GM19023 (cell line): Measurements from ENCODE around the gene ARL8B.
"Not testable (repeated sequence)": the region's sequence is repeated elsewhere in the genome, so short reads cannot be mapped to it uniquely, and the experiment has no call there.

ENCODE experiments used
- ATAC-seq: cut with Tn5 transposase; IDR thresholded peaks from one replicate; pipeline ENCODE4 v1.9.1; 2021; ENCODE audit warnings: mild to moderate bottlenecking, moderate library complexity; ENCODE audit not compliant: unreplicated experiment

The ARL8B gene

GRCh38 chr3:5122030-5122740, at the start of gene ARL8B:
Gene ARL8B (plus strand): TSS chr3:5122292. CDS start chr3:5122466, 174 bp downstream.
- peak; percentile 91 for ATAC-seq

- no peak for ATAC-seq
These were observed 48.6 kb upstream of the ARL8B start for GRCh38 chr3:5073374-5074085.

- no peak for ATAC-seq
These were observed 43.9 kb upstream of the ARL8B start for GRCh38 chr3:5078151-5078550.

- no peak for ATAC-seq
These were observed 42.3 kb upstream of the ARL8B start for GRCh38 chr3:5079761-5080160.

GRCh38 chr3:5080779-5081550, 41.1 kb upstream of the ARL8B start:
- no peak for ATAC-seq

GRCh38 chr3:5081973-5082788, 39.9 kb upstream of the ARL8B start:
- ATAC-seq = not testable (repeated sequence)

- ATAC-seq = no peak
These were observed 39.3 kb upstream of the ARL8B start for GRCh38 chr3:5082789-5083115.

- ATAC-seq = no peak
These were observed 37.9 kb upstream of the ARL8B start for GRCh38 chr3:5084224-5084623.

GRCh38 chr3:5086708-5087107, 35.4 kb upstream of the ARL8B start:
- no peak for ATAC-seq

GRCh38 chr3:5087209-5087608, 34.9 kb upstream of the ARL8B start:
- ATAC-seq = no peak

GRCh38 chr3:5090197-5090596, 31.9 kb upstream of the ARL8B start:
- no peak for ATAC-seq

GRCh38 chr3:5092018-5092417, 30.1 kb upstream of the ARL8B start:
- no peak for ATAC-seq

- no peak for ATAC-seq
These were observed 28.4 kb upstream of the ARL8B start for GRCh38 chr3:5093731-5094130.

GRCh38 chr3:5095886-5096285, 26.2 kb upstream of the ARL8B start:
- ATAC-seq = no peak

GRCh38 chr3:5096336-5097008, 25.6 kb upstream of the ARL8B start:
- ATAC-seq = no peak

GRCh38 chr3:5098346-5098745, 23.7 kb upstream of the ARL8B start:
- no peak for ATAC-seq

GRCh38 chr3:5102532-5102931, 19.6 kb upstream of the ARL8B start:
- ATAC-seq = no peak

GRCh38 chr3:5103743-5104142, 18.3 kb upstream of the ARL8B start:
- no peak for ATAC-seq

- ATAC-seq = no peak
These were observed 17.0 kb upstream of the ARL8B start for GRCh38 chr3:5105050-5105449.

GRCh38 chr3:5106371-5106770, 15.7 kb upstream of the ARL8B start:
- not testable (repeated sequence) for ATAC-seq
